Measurements from ENCODE around the gene SCT.

Gene SCT

DNA sequence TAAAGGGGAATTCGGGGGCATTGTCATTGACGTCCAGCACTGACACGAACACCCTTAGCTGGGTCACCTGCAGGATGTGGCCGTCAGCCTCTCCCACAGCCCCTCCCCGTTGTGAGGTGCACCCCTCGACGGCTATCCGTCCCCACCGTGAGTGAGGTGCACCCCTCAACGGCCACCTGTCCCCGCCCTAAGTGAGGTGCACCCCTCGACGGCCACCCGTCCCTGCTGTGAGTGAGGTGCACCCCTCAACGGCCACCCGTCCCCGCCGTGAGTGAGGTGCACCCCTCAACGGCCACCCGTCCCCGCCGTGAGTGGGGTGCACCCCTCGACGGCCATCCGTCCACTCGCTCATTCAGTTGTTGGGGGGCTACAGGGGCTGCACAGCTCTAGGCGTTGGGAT is 5.1 kb downstream of the SCT start:
- DNase-seq: no peak

- DNase-seq: no peak
Observed at GRCh38 chr11:620935-621814, 5.8 kb downstream of the SCT start.

DNA sequence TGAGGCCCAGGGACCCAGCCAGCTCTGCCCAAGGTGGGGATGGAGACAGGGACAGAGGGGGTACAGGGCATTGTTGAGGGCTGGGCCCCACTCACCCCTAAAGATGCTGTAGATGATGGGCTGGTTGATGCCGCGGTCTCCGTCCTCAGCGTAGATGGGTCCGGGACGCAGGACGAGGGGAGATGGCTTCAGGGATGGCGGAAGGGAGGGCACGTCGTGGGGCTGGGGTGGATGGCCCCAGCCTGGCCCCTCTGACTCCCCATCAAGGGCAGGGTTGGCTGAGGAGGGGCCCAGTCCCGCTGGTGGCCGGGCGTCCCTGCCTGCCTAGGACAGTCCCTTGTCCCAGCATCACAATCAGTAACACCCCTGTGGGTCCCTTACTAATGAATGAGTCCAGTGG is 6.8 kb downstream of the SCT start:
- DNase-seq: no peak

DNA sequence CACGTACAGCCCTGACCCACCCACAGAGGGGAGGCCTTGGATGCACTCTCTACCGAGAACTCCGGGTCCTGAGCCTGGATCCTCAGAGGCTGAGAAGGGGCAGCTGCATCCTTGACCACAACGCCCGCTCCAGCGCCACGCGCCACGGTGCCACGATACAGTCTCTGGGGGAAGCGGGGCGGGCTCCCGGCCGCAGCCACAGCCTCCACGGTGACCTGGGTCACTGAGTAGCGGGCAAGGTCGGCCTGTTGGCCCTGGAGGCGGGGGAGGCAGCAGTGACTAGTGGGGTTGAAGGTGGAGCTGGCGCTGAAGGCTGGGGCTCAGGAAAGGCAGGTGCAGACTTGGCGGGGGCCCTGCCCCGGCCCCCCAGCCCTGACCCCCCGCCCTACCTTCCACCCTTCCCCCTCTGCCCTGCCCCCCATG is 7.3 kb downstream of the SCT start:
- no peak for DNase-seq

- no peak for DNase-seq
Observed at GRCh38 chr11:618856-619627, 7.9 kb downstream of the SCT start.

- DNase-seq: no peak
Observed at GRCh38 chr11:617912-618682, 8.9 kb downstream of the SCT start.

- no peak for DNase-seq
Observed at GRCh38 chr11:617199-617911, 9.6 kb downstream of the SCT start.

GRCh38 chr11:616320-617198 is 10.4 kb downstream of the SCT start:
- DNase-seq: no peak

DNA sequence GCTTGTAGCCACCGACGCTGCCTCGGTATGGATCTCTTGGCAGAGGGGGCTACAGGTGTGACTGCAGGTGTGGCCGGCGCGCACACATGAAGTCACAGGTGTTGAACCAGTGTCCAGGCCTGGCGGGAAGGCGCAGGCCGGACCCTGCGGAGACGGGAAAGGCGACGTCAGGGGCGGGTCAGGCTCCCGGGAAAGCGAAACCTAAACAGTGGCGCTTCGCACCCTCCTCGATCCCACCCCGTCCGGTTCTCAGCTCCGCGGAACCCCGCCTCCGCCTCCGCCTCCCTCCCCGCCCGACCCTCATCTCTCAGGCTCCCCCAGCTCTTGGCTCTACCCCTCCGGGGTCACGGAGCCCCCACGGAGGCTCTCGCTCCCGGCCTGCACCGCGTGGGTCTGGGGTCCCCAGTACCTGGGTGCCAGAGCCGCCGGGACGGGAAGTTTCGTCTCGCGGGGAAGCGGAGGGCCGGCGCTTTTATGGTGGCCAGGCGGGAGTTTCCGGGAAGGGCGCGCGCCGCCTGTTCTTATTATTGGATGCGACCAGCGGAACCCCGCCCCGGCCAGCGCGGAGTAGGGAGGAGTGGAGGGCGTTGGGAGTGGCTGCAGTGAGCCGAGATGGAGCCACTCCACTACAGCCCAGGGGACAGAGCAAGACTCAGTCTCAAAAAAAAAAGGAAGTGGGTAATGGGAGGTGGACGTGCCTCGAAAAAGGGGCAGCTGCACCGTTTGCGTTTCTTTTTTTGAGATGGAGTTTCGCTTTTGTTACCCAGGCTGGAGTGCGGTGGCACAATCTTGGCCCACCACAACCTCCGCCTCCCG is 11.3 kb downstream of the SCT start, which contains the start of gene IRF7:
IRF7 (minus strand) TSS at position 447 of the 816 bp plus-strand sequence. CDS start 586 bp downstream, outside the sequence.
- peak; percentile 79 for DNase-seq

GRCh38 chr11:614623-615503 is 12.1 kb downstream of the SCT start:
- no peak for DNase-seq

DNA sequence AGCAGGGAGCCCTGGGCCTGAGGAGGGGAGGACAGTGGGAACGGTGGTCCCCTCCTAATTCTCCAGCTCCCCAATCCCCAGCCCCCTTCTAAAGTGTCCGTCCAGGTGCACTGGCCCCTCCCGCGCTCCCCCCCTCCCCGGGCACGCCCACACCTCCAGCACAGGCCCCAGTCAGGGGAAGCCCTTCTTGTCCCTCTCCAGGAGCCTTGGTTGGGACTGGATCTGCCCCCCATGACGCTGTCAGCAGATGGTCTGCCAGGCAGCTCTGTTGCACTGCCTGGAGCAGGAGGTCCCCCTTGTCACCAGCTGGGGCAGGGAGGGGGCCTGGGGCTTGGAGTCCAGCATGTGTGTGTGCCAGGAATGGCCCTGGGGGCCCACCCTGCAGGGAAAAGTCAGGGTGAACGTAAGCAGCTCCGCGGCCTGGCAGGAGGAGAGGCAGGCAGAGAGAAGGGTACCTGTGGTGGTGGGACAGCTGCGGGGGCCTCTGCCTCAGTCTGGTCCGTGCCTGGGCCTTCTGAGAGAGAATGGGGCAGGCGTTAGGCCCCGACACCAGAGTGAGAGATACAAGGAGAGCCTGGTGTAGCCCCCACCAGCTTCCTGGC is 12.9 kb downstream of the SCT start:
- DNase-seq: no peak

GRCh38 chr11:613369-613968 is 13.5 kb downstream of the SCT start:
- DNase-seq: peak; percentile 30

- DNase-seq: no peak
Observed at GRCh38 chr11:612961-613300, 14.1 kb downstream of the SCT start.

- no peak for DNase-seq
Observed at GRCh38 chr11:612201-612960, 14.6 kb downstream of the SCT start.

DNA sequence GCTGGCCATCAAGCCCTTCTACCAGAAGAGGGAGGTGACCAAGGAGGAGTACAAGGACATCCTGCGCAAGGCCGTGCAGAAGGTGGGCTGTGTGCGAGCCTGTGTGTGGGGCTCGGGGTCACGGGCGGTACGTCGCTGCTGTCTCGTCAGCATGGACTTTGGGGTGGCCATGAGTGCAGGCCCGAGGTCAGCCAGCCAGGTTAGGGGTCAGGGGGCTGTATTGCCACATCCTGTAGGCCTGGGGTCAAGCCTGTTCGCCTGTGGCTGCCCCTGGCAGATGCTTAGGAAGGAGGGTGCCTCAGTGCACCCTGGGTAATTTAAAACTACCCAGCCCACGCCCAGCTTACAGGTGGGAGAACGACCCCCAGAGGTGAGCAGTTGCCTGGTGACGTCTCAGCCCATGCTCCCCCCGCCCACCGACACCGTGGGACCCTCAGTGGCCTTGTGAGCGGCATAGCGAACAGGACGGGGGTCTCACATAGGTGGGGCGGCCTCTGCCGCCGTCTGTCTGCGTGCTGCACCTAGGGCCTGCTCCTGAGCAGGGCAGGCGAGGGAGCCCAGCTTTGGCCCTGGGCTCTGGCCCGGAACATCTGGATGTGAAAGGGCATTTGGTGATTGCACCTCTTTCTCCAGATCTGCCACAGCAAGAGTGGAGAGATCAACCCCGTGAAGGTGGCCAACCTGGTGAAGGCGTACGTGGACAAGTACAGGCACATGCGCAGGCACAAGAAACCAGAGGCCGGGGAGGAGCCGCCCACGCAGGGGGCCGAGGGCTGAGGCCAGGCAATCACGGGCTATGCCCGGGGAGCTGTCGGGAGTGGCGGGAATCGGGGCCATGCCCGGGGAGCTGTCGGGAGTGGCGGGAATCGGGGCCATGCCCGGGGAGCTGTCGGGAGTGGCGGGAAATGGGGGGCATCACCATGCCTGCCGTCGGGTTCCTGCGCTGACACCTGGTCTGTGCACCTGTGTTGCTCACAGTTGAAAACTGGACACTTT is 15.7 kb downstream of the SCT start:
- no peak for DNase-seq

DNA sequence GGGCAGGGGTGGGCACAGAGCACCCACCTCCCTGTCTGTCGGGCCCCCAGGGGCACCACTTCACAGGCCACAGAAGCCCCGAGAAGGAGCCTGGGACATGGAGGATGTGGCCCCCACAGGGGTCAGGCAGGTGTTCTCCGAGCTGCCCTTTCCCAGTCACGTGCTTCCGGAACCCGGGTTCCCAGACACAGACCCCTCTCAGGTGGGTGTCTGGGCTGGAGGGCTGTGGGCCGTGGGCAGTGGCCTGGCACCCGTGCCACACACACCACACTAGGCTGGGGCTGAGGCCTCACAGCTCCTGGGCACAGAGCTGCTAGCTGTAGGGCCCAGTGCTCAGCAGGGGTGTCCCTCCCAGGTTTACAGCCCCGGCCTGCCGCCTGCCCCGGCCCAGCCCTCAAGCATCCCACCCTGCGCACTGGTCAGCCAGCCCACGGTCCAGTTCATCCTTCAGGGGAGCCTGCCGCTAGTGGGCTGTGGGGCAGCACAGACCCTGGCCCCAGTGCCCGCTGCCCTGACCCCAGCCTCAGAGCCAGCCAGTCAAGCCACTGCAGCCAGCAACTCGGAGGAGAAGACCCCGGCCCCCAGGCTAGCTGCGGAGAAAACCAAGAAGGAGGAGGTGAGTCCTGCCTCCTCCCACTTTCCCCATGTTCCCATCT is 16.7 kb downstream of the SCT start:
- DNase-seq: no peak

Data from NCI-H748 treated with DMSO at 0.1 percent for 48 hours (cell line).